ENCODE results near the gene DPM2.
A peak's percentile ranks its signal among the peaks of the same experiment; 100 is the strongest.

The DPM2 gene

DNA sequence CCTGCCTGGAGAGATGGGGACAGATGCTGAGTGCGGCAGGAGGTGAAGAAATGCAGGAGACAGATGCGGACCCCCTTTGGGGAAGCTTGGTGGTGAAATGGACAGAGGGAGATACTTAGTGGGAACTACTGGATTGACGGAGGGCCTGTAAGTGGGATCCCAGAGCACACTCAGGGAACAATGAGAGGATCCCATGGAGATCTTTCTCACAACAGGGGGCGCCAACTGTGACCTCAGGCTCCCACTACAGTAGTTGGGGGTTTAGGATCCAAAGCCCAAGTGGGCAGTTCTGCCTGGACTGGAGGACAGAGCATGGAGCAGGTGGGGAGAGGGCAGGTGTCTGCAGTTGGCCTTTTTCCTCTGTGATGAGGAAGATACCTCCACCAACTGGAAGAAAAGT lies 3.4 kb downstream of the DPM2 start:
- DNase-seq = no peak

DNA sequence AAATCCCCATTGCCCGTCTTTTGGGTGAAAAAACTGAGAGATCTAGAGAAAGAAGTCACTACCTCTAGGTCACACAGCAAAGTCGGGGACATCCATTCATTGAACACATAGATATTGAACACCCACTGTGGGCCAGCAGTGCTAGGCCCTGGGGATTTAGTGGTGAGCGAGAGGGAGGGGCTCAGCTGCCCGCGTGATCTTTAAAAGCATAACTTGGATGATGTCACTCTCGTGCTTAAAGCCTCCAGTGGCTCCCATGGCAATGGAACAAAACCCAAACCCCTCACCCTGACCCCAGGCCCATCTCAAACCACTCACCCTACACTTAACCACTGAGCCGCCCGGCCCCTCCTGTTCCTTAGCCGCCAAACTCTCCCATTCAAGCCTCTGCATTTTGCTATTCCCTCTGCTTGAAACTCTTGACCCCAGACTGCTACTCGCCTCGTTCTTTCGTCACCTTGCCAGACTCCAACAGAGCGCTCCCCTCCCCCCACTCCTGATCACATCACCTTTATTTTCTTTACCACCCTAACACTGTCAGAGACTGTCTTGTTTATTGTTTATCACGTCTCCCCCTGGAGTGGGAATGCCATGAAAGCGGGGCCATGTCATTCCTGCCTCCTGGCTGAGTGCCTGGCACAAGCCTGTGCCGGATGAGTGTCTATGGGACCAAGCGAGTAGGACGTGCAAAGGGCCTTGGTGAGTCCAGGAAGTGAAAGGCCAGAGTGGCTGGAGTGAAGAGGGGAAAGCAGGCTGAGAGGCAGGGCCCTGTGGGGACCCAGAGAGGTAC lies 6.4 kb downstream of the DPM2 start:
- DNase-seq = peak; percentile 28

DNA sequence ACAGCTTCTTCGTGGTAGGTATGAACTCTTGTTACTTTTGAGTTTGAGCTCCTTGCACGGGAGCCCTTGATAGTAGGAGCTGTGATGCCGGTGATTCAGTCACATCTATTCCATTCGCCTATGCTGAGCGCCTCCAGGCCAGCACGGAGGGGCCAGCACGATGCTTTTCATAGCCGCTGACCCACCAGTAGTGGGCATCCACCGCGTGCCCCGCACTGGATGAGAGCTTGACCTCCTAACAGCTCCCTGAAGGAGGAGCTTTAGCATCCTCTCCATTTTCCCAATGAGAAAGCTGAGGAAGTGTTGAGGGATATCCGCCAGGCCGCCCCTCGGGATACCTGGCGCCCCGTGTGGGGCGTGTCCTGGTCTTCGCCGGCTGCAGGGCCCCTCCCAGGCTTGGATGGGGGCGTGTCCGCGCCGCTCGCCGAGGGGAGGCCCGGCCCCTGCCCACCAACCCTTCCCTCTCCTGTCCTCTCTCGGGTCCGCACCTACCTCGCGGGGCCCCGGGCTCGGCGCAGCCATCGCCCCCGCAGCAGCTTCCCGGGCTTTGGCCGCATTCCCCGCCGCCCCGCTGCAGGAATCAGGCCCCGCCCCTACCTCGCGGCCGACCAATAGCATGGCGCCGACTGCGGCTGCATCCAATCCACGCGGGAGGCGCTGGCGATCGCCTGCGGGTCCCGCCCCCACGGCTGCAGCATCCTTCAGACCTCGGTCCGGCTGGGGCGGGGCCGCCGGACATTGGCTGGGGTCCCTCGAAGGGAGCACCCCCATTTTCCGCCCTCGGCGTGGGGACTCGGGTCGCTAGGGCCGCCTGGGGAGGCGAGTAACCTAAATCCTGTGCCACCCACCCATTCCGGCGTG lies 7.2 kb downstream of the DPM2 start, which contains the start of gene PIP5KL1:
Gene PIP5KL1 (minus strand): TSS at position 547 of the 861 bp plus-strand sequence. CDS start 25 bp downstream, at position 522.
- DNase-seq = peak; percentile 75

DNA sequence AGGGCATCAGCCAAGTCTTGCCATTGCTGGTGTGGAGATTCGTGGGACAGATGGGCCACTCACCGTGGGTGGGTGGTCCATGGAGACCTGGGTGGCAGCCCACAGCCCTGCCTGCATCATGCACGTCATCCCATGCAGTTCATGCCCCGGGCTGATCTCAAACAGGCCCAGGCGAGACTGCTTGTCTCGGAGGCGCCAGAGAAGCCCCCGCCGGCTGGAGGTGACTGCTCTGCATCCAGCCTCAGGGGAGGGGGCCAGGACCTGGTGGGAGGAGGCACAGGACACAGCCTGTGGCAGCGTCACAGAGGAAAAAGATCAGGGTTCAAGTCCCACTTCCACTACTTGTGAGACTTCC lies 8.1 kb downstream of the DPM2 start:
- no peak for DNase-seq

DNA sequence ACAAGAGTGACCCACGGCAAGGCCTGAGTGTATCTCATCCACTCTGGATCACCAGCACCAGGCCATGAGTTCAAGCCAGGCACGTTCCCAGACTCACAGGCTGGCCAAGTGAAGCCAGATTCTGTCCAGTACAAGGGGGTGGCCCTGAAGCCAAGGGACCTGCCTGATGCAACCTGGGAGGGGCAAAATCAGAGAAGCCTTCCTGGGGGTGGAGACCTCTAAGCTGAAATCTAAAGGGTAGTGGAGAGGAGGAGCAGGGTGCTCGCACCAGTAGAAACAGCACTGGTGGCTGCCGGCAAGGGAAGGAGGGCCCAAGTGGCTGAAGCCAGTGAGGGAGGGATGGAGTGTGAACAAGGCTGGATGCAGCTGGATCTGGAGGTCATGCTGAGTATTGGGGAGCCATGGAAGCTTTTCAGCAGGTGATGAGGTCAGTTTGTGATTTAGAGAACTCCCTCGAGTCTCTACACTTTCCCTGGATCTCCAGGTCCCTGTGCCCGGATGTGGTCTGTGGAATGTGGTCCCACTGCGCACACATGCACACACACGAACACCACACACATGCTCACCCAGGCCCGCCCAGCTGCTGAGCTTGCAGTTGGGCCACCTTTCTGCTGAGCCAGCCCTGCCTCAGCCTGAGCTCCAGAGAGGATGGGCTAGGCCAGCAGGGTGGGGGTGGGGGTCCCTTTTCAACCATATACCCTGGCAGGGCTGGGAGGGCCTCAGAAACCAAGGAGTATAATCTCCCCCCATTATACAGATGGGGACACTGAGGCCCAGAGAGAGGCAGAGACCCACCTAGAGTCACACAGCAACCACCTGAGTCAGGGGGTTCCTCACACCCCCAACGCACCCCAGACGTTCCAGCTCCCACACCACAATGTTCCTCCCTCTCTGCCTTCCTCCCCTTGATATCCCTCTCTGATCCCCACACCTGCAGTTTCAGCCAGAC lies 8.7 kb downstream of the DPM2 start:
- no peak for DNase-seq

DNA sequence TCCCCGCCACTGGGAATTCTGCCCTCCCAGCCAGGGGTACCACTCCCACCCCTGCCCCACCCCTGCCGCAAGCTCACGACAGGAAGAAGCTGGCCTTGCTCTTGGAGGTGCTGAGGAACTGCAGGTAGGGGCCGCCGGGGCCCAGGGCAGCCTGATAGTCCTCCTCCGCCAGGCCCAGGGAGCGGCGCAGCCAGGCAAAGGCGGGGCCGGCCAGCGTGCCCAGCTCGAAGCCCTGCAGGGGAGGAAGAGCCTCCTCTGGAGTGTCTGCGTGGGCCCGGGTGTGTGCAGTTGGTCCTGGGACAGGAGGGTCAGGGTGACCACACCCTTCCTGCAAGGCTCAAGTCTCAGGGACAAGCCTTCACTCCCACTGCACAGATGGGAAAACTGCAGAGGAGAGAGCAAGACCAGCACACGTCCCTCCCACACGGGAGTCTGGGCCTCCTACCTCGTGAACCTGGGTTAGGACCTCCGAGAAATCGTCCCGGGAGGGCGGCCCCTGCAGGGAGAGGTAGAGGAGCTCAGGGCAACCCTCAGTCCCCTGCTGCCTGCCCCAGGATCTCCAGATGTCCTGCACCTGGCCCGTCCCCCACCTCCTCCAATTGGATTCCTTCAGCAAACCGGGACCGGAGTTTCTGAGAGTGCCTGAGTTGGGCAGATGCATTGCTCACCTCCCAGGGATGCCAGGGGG lies 9.5 kb downstream of the DPM2 start:
- DNase-seq = no peak

DNA sequence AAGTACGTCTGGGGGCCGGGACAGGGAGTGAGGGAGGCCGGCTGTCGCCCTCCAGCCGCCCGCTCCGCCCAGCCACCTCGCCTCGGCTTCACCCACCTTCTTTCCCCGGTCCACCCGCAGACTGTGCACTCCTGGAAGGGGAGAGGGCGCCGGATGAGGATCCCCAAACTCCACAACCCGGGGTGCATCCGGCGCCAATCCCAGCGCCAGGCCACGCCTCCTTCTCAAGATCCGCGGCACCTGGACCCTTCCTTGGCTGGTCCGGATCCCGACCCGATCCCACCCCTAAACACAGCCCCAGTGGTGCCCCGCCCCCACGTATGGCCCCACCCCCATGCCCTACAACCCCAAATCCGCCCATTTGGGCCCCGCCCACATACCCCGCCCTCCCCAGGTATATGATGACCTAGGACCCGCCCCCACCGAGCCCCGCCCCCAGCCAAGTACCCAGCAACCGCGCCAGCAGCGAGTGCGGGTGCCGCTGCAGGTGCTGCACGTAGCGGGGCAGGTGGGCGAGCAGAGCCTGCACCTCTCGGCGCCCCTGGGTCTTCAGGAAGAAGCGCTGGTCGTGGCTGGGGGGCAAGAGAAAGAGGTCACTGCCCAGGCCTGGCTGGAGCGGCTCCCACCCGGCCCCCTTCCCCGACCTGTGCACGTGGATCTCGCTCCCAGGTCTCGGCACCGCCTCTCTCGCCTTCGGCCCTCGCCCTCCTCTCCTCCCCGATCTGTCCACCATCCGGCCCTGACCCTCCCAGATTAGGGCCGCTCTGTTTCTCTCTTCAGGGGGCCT lies 10.3 kb downstream of the DPM2 start:
- peak; percentile 75 for DNase-seq

DNA sequence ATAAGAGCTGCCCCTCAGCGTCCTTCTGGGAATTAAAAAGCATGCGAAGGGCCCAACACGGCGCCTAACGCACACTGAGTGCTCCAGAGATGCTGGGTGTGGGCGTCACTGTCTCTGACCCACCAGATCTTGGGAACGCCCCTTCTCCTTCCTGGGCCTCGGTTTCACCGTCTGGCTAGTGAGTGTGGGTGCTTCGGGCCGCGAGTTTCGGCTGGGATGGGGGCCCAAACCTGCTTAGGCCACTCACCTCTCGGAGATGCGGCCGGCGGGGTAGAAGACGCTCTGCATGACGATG lies 10.8 kb downstream of the DPM2 start:
- no peak for DNase-seq

DNA sequence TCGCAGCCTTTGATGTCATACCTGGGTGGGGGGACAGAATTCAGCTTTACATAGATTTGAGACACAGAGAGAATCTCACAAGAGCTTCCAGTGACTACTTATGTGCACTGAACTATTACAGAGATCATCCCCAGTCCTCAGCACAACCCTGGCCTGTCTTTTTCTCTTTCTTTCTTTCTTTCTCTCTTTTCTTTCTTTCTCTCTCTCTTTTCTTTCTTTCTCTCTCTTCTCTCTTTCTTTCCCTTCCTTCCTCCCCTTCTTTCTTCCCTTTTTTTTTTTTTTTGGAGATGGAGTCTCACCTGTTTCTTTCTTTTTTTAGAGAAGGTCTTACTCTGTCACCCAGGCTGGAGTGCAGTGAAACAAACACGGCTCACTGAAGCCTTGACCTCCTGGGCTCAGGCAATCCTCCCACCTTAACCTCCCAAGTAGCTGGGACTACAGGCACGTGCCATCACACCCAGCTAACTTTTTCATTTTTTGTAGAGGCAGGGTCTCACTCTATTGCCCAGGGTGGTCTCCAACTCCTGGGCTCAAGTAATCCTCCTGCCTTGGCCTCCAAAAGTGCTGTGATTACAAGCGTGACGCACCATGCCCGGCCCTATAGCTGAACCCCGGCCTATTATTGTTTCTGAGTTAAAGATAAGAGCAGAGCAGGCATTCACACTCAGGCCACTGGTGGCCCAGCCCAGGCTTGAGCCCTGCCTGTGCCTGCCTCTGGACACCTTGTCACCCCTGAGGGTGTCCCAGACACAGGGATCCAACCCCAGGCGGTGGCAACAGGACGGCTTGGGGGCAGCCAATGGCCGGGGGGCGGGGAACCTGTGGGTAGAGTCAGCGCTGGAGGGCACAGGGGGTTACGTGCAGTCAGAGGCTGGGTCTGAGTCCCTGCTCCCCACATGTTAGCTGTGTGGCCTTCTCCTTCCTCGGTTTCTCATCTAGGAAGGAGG lies 11.4 kb downstream of the DPM2 start:
- DNase-seq = no peak

DNA sequence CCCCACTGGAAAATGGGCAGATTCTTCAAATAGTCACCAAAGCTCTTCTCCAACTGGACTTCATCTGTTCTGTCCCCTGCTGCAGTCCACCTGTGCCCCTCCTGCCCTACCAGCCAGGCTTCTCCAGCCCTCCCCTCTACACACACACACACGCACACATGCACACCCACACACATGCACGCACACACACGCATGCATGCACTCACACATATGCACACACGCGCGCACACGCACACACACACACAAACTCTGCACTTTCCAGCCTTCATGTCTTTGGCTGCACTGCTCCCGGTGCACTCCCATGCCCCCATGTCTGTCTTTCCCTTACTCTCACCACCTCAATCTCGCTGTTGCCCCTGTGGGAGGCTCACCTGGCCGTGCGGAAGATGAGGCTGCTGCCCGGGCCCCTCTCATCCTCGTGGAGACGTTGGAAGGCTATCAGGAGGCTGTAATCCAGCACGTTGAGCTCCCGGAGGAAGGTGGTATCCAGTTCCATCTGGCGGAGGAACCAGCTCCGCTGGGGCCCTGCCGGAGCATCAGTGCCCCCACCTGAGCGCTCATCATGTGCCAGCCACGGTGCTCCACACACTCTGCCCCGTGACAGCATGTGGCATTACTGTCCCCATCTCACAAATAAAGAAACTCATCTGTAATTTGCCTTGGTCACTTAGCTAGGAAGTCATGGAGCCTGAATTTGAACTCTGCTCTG lies 12.8 kb downstream of the DPM2 start:
- DNase-seq = no peak

DNA sequence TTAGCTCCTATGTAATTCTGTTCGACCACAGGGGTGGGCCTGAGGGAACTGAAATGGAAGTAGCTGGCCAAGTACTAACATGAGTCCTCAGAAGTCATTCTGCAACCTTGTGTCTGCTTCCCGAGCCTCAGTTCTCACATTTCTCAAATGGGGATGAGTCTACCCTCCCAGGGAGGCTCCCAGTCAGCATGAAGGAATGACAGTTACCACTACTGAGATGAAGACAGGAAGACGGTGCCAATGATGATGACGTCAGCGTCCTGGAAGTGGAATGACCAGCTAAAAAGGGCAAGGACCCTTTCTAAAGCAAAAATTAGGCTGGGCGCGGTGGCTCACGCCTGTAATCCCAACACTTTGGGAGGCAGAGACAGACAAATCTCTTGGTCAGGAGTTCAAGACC lies 13.9 kb downstream of the DPM2 start:
- no peak for DNase-seq

DNA sequence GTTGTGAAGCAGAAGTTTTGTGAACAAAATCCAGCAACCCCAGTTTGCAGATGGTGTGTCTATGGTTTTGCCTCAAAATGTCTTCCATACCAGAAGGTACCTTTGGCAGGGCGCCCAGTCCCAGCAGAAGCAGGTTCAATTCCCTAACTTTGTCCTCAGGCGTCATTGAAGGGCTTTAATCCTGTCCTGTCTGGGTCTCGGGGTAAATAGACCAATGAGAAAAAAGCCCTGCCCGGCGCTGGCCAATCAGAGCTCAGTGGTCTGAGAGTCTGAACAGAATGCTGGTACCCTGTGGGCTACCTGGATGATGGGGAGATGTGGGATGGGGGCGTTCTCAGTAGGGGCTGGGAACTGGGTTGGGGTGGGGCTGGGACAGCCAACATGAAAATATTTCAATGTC lies 14.6 kb downstream of the DPM2 start:
- DNase-seq = no peak

DNA sequence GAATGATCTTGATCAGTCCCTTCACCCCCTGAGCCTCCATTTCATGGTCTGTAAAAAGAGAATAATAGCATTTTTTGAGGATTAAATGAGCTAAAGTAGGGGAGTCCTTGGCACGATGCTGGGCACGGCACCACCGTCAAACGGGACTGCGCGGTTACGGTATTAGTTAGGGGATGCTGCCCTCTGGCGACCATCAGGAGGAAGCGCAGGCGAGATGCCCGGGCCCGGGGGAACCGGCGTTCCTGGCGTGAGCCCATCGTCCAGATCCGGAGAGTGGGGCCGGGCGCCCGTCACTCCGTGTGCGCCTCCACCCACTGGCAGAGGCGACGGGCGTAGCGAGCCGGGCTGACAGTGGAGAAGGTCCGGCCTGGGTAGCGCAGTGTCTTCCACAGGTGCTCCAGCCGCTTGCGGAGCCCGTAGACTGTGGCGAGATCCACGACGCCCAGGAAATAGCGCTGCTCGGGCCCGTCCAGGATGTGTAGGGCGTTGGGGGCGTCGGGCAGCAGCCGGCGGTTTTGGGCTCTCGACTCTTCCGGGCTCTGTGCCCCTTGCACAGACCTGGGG lies 16.0 kb downstream of the DPM2 start:
- peak; percentile 76 for DNase-seq

DNA sequence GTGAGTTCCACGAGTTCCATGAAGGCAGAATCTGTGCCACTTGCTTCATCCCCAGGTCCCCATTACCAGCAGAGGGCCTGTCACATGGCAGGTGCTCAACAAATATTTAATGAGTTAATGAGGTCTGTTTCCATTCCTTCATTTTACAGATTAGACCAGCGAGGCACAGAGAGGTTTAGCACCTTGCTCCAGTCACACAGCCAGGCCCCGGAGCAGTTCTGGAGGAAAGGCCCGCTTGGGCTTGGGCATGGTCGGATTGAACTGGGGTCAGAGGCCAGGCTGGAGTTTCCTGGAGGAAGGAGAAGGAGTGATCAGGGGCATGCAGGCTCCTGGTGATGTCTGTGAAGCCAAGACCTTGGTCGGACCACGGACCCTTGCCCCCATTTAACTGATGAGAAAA lies 16.9 kb downstream of the DPM2 start:
- DNase-seq = no peak

DNA sequence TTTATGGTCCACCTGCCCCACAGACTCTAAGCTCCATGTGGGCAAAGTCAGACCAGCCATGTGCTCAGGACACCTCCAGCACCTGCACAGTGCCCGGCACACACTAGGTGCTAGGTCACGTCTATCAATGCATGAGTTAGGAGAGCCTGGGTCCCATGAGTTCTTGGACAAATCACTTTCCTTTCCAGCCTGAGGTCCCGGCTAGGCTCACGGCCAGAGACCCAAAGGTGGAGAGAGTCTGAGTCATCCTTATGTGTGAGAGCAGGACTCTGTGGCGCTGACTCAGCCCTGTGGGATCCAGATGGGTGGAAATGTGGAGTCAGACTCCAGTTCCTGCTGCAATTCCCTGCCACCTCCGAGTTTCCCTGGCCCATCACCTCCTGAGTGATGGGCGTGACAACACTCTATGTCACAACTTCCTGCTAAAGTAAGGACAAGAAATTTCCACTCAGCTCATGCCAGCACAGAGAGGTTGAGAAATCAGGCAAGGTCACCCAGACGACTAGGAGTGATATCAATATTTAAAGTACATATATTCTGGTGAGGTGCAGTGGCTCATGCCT lies 18.3 kb downstream of the DPM2 start:
- no peak for DNase-seq

DNA sequence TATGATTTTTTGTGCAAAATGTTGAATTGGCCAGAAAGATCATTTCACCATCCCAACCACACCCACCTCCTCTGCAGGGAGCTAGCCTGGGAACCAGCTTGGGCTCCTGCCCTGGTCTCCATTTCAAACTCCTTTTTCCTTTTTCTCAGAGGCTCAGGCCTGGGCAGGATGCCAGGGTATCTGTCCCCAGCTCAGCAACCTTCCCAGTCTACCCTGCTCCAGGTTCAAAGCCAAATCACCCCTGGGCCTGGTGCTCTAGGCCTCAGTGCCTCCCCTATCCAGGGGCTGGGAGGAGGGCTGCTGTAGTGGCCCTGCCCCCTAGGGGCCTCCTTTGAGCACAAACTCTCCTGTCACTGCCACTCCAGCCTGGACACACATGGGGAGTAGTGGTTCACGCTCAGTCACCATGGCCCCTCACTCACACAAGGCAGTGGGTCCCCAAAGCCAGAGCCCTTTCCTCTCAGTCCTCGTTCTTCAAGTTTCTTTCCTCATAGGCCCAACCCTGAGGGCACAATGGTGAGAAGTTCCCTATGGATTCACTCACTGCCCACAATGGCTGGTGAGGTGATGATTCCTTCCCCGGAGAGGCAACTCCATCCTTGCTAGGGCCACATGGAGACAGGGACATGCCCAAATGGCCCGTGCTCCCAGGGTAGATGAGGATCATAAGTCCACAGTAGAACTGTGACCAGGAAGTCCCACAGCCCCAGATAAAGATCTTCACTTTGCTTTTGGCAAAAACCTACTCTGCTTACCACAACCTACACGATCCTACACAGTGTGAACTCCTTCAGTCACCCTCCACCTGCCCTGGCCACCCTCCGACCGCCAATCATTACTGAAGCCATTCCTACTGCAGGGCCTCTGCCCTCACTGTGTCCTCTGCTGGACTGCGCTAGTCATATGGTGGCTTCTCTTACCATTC lies 19.2 kb downstream of the DPM2 start:
- DNase-seq = no peak

DNA sequence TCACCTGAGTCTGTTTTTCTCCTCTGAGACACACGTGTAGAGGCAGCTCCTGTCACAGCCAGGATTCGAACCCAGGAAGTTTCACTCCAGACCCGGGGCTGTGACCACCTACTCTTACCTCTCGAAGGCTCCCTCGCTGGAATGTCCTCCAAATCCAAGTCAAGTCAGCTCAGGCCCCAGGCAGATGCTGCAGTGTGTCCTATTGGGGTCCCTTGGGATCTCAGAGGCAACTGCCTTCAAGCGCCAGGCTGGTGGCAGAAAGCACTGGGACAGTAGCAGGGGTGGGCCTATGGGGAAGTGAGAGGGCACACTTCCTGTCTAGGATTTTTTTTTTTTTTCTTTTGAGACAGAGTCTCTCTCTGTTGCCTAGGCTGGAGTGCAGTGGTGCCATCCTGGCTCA lies 20.1 kb downstream of the DPM2 start:
- DNase-seq = no peak
